Muscle of back (tissue), 11 donors: ENCODE data around the gene NR5A2. TPM values are rescaled to one million over a fixed set of nuclear protein-coding genes. Genes with fewer than 3 reads are reported as not detected.
A peak's percentile ranks its signal among the peaks of the same experiment; 100 is the strongest.
"Not testable (repeated sequence)": the region's sequence is repeated elsewhere in the genome, so short reads cannot be mapped to it uniquely, and the experiment has no call there.

ENCODE experiments used
- DNase-seq, 3 donors: peaks; one replicate each; pipeline versions ENCODE4 v3.0.0 to v3.0.0-alpha.2; 2013
- polyA plus RNA-seq, 10 donors: library from polyadenylated mRNA; unstranded; fragments of 120-200 nt; gene quantifications; one replicate each; pipeline ENCODE4 v1.2.1, GENCODE V29; 2013; ENCODE audit not compliant: insufficient read length in 10 of 10

The NR5A2 gene
- polyA plus RNA-seq, 10 donors = 2.2 to 5.5 (median 3.3) TPM

GRCh38 chr1:200162258-200162657 lies 134.7 kb downstream of the NR5A2 start:
- no peak for DNase-seq

GRCh38 chr1:200162877-200163276 lies 135.4 kb downstream of the NR5A2 start:
- no peak for DNase-seq

- DNase-seq = no peak
These were observed 136.4 kb downstream of the NR5A2 start for GRCh38 chr1:200163911-200164310.

GRCh38 chr1:200165493-200166220 lies 138.1 kb downstream of the NR5A2 start:
- no peak for DNase-seq

- DNase-seq = no peak
These were observed 138.9 kb downstream of the NR5A2 start for GRCh38 chr1:200166411-200166810.

GRCh38 chr1:200168926-200169325 lies 141.4 kb downstream of the NR5A2 start:
- no peak for DNase-seq

- no peak for DNase-seq
These were observed 144.8 kb downstream of the NR5A2 start for GRCh38 chr1:200172311-200172710.

- DNase-seq = no peak
These were observed 145.6 kb downstream of the NR5A2 start for GRCh38 chr1:200173097-200173618.

GRCh38 chr1:200174525-200175295 lies 147.2 kb downstream of the NR5A2 start:
- DNase-seq = no peak

GRCh38 chr1:200176181-200176580 lies 148.7 kb downstream of the NR5A2 start:
- no peak for DNase-seq

GRCh38 chr1:200176798-200177197 lies 149.3 kb downstream of the NR5A2 start:
- DNase-seq = no peak

- peak in 1 of 3 donors; percentile 4 for DNase-seq
These were observed 150.8 kb downstream of the NR5A2 start for GRCh38 chr1:200178340-200178739.

- peak in 1 of 3 donors; percentile 26 for DNase-seq
These were observed 151.7 kb downstream of the NR5A2 start for GRCh38 chr1:200179126-200179780.

- DNase-seq = no peak
These were observed 152.3 kb downstream of the NR5A2 start for GRCh38 chr1:200179781-200180160.

GRCh38 chr1:200180821-200181220 lies 153.3 kb downstream of the NR5A2 start:
- DNase-seq = no peak

GRCh38 chr1:200181861-200182260 lies 154.4 kb downstream of the NR5A2 start:
- DNase-seq = no peak

- no peak for DNase-seq
These were observed 155.2 kb downstream of the NR5A2 start for GRCh38 chr1:200182701-200183100.

- DNase-seq = no peak
These were observed 156.1 kb downstream of the NR5A2 start for GRCh38 chr1:200183637-200184036.

GRCh38 chr1:200184196-200184595 lies 156.7 kb downstream of the NR5A2 start:
- DNase-seq = peak; percentile 51 to 68 (median 51)

- not testable (repeated sequence) for DNase-seq
These were observed 157.7 kb downstream of the NR5A2 start for GRCh38 chr1:200185191-200185590.

- not testable (repeated sequence) for DNase-seq
These were observed 159.8 kb downstream of the NR5A2 start for GRCh38 chr1:200187332-200187731.

- DNase-seq = no peak
These were observed 164.5 kb downstream of the NR5A2 start for GRCh38 chr1:200191993-200192392.
